Activated naive CD8-positive, alpha-beta T cell (primary cell): ENCODE data around the gene DCTD.
"Not testable (repeated sequence)": the region's sequence is repeated elsewhere in the genome, so short reads cannot be mapped to it uniquely, and the experiment has no call there.

Experiments used
- H3K27ac Mint-ChIP-seq: one replicate; pipeline ENCODE4 v1.8.0; 2021; ENCODE audit warnings: mixed read lengths
- H3K27me3 Mint-ChIP-seq: one replicate; pipeline ENCODE4 v1.8.0; 2021; ENCODE audit warnings: mixed read lengths
- H3K36me3 Mint-ChIP-seq: one replicate; pipeline ENCODE4 v1.8.0; 2021; ENCODE audit warnings: mixed read lengths
- H3K4me1 Mint-ChIP-seq: one replicate; pipeline ENCODE4 v1.8.0; 2021; ENCODE audit warnings: low read depth, mixed read lengths
- H3K4me3 Mint-ChIP-seq: one replicate; pipeline ENCODE4 v1.8.0; 2021; ENCODE audit warnings: mild to moderate bottlenecking, mixed read lengths
- H3K9me3 Mint-ChIP-seq: one replicate; pipeline ENCODE4 v1.8.0; 2021; ENCODE audit warnings: low read depth, mixed read lengths

Gene DCTD

DNA sequence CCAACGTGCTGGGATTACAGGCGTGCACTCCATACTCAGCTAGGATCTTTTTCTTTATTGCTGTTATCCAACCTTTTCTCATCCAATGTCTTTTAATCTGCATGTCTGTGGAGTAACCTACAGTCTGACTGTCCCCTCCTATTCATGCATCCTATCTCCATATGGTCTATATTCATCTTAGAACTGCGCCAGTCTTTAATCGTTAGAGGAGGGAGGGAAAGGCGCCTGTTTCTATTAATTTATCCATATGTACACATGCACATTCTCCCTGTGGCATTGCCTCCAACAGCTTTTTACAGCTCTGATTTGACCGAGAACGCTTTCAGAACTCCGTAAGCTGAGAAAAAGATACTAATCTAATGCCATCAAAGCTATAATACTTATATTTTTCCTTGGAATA, 9.8 kb downstream of the DCTD start:
- Mint-ChIP-seq H3K9me3 (no peaks in the 10 kb centered on the region), H3K27ac (no peak overlapping the region), H3K36me3 (peaks cover 12% of the 10 kb centered on the region), H3K4me3 (no peak overlapping the region), H3K27me3 (no peaks in the 10 kb centered on the region), H3K4me1 (peaks cover 16% of the 10 kb centered on the region)

DNA sequence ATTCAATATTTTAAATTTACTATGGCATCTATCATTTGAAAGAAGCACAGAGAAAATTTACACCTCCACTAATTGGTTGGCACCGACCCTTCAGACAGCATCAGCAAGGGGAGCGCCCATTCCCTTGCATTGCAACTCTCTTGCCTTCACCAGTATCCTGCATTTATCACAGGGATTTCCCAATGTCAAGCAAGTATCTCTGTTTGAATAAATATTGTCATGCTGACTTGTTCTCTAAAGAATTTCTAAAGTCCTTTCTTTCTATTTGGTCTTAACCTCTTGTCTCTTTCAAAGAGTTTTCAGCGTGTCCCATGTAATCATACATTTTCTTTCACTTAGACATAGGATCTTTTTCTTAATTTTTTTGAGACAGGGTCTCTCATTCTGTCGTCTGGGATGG, 10.4 kb downstream of the DCTD start:
- H3K4me3 Mint-ChIP-seq, result no peak overlapping the region
- H3K4me1 Mint-ChIP-seq, result peaks cover 12% of the 10 kb centered on the region
- peak overlapping the region; percentile 16 for H3K27ac Mint-ChIP-seq
- H3K36me3 Mint-ChIP-seq, result peaks cover 11% of the 10 kb centered on the region
- no peaks in the 10 kb centered on the region for H3K27me3 Mint-ChIP-seq
- H3K9me3 Mint-ChIP-seq, result no peaks in the 10 kb centered on the region

DNA sequence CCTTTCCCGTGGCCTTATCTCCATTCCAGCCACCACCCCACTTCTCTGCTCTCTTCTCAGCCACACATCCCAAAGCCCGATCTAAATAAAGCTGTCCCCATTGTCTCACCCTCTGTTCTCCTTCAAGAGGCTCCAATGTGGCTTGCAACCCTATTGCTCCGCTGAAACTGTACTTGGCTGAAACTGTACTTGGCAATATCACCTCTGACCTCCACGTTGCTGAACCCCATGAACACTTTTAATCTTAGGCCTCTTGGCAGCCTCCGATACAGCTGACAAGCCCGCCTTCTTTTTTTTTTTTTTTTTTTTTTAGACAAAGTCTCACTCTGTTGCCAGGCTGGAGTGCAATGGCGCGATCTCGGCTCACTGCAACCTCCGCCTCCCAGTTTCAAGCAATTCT, 12.1 kb downstream of the DCTD start:
- no peak overlapping the region for H3K27ac Mint-ChIP-seq
- H3K27me3 Mint-ChIP-seq, result no peaks in the 10 kb centered on the region
- peaks cover 13% of the 10 kb centered on the region for H3K36me3 Mint-ChIP-seq
- no peak overlapping the region for H3K4me3 Mint-ChIP-seq
- peaks cover 7% of the 10 kb centered on the region for H3K4me1 Mint-ChIP-seq
- no peaks in the 10 kb centered on the region for H3K9me3 Mint-ChIP-seq

DNA sequence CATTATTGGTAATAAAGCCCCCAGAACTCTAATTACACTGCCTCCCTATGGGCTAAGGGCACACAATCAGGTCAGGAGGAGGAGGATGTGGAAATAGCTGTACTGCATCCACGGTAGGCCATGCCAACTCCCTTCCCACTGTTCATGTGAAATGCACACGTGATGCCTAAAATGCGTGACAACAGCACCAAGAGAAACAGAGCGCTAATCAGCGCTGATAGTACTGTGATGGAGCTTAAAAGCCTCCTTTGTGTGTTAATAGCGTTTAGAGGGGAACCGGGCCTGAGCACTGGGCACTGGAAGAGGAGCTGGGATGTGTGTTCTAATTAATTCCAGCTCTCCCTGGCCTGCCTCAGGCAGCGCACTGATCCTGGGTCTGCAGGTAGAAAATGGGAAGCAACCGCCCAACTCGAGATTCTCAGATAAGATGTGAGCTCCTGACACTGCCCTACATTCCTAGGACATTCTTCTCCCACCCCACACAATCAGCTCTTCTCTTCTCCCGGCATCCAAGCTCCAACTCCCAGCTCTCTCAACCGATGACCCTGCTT, 12.9 kb downstream of the DCTD start:
- Mint-ChIP-seq H3K4me3 (no peak overlapping the region), H3K9me3 (no peaks in the 10 kb centered on the region), H3K27me3 (no peaks in the 10 kb centered on the region), H3K27ac (no peak overlapping the region), H3K36me3 (peaks cover 15% of the 10 kb centered on the region), H3K4me1 (peaks cover 5% of the 10 kb centered on the region)

DNA sequence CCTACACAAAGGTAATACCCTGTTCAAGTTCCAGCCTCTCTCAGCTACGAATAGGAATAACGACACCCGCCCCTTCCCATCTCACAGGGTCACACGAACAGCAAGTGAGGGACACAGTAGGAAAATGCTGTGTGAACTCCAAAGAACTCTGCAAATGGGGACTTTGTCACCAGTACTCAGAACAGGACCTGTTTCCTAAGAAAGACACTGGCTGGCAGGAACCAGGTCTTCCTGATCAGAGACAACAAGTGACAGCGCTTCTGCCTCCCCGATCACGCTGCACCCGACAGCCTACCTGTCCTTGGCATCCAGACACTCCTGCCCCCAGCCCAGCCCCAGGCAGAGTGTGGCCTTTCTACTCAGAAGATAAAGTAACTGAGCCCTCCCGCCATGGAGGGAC, 14.2 kb downstream of the DCTD start:
- H3K36me3 Mint-ChIP-seq, result peaks cover 15% of the 10 kb centered on the region
- H3K27ac Mint-ChIP-seq, result no peak overlapping the region
- no peaks in the 10 kb centered on the region for H3K9me3 Mint-ChIP-seq
- H3K4me3 Mint-ChIP-seq, result no peak overlapping the region
- peaks cover 4% of the 10 kb centered on the region for H3K4me1 Mint-ChIP-seq
- no peaks in the 10 kb centered on the region for H3K27me3 Mint-ChIP-seq

DNA sequence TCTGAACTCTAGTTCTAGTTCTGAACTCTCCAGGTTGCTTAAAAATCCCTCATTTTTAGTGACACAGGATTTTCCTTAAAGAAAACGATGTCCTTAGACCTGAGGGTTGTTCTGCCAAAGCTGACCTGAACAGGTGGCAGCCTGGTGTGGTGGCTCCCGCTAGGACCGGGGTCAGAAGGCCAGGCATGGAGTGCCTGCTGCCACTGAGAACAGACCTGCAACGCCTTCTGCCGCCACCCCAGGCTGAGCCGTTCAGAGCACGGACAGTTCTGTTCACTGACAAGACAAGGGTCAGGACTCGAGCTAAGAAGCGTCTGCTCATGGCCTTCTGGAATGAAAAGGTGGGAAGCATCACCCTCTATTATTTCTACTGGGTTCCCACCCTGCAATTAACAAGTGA, 15.8 kb downstream of the DCTD start:
- H3K9me3 Mint-ChIP-seq, result no peaks in the 10 kb centered on the region
- no peaks in the 10 kb centered on the region for H3K27me3 Mint-ChIP-seq
- no peaks in the 10 kb centered on the region for H3K4me1 Mint-ChIP-seq
- no peak overlapping the region for H3K27ac Mint-ChIP-seq
- H3K4me3 Mint-ChIP-seq, result no peak overlapping the region
- H3K36me3 Mint-ChIP-seq, result peaks cover 10% of the 10 kb centered on the region

DNA sequence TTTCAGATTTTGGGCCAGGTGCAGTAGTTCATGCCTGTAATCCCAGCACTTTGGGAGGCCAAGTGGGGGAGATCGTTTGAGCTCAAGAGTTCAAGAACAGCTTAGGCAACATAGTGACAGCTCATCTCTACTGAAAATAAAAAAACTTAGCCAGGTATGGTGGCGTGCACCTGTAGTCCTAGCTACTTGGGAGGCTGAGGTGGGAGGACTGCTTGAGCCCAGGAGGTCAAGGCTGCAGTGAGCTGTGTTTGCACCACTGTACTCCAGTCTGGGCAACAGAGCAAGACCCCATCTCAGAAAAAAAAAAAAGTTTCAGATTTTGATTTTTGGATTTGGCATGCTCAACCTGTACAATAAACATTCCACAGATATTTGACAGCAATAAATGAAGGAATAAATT, 17.2 kb downstream of the DCTD start:
- not testable (repeated sequence) for H3K4me1 Mint-ChIP-seq, H3K9me3 Mint-ChIP-seq, H3K27ac Mint-ChIP-seq, H3K27me3 Mint-ChIP-seq, H3K4me3 Mint-ChIP-seq
- peaks cover 10% of the 10 kb centered on the region for H3K36me3 Mint-ChIP-seq

DNA sequence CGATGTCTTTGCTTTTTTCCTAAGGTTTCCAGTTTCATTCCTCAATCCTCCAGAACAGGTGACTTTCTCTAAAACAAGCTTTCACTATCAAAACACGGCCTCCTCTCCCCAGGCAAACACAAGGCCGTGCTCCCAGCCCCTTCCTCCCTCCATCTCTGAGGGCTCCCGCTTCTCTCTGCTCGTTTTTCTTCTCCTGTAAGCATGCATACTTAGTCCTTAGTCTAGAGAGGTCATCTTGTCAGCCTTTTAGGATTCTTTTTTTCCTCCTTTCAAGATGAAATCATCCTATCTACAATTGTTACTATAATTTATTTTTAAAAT, 18.7 kb downstream of the DCTD start:
- Mint-ChIP-seq H3K36me3 (peaks cover 11% of the 10 kb centered on the region), H3K4me3 (no peak overlapping the region), H3K9me3 (no peaks in the 10 kb centered on the region), H3K27ac (no peak overlapping the region), H3K4me1 (no peaks in the 10 kb centered on the region), H3K27me3 (no peaks in the 10 kb centered on the region)

DNA sequence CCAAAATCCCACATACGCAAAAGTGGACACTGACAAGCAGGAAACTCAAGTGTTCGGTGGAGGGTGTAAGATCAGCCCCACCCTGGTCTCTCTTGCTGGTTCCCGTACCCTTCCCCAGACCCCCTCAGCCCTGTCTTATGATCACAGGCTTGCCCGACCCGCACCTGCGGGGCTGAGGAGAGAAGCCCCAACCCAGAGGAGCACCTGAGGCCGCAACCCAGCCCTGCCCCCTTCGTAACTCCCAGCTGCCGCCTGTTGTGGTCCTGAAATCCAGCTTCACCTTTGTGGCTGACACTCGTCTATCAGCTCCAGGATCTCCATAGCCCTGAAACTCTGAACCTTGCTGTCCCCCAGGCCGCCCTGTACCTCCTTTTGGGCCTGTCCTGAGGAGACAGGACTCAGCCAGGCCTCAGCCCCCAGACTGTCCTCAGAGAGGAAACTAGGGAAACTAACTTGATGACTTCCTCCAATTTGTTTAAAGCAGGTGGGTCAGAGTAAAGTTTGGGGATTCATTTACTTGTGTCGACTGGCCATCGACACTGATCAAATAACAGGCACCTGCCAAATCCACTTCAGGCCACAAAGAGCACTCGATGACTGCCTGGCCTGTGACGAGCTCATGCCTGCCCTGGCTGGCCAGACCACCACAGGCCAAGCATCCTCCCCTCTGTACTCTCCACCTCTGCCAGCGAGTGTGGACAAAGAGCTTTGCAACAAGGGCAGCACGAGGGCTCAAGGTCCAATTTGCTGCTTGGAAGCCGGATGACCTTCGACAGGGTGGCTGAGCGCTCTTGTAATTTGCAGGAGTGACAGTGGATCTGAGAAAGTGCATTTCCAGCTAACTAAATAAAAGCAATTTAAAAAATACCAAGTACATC, 19.3 kb downstream of the DCTD start:
- no peaks in the 10 kb centered on the region for H3K4me1 Mint-ChIP-seq
- H3K27ac Mint-ChIP-seq, result no peak overlapping the region
- no peak overlapping the region for H3K4me3 Mint-ChIP-seq
- H3K36me3 Mint-ChIP-seq, result peaks cover 17% of the 10 kb centered on the region
- H3K27me3 Mint-ChIP-seq, result no peaks in the 10 kb centered on the region
- H3K9me3 Mint-ChIP-seq, result no peaks in the 10 kb centered on the region

DNA sequence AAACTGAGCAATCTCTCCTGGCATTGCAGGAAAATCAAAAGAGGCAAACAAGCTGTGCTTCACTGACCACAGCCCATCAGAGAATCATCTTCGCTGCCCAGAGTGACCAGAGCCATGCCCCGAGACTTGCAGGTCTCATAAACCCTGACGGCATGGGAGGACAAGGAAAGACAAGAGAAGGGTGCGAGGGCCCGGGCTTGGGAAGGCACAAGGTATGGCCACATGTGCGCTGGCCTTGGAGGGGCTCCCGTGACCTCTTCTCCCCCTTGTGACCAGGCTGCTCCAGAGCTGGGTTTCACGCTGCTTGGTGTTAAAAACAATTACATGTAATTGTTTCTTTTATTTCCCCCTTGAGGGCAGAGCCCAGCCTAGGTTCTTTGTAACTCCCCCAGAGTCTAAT, 20.8 kb downstream of the DCTD start:
- no peaks in the 10 kb centered on the region for H3K4me1 Mint-ChIP-seq

DNA sequence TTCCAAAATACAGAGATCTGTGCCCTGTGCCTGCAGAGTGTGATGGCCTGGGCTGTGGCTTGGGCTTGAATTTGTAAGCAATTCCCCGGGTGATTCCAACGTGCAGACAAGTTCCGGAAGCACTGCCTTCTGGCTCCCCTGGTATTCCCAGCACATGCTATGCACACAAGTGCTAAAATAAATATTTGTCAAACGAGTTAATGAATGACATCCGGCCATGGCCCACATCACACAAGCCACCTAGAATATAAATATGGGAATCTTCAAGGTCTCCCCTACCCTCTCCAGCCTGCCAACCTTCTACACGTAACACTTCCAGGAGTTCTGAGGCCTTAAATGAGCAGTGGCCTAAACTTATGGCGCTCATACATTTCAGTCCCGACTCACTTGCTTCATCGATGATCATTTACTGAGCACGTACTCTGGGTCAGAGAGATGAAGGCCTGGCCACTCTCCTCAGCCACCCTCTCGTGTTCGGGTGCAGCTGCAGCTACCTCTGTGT, 21.3 kb downstream of the DCTD start:
- Mint-ChIP-seq H3K4me3 (no peak overlapping the region), H3K36me3 (peaks cover 16% of the 10 kb centered on the region), H3K4me1 (no peaks in the 10 kb centered on the region), H3K27ac (no peak overlapping the region), H3K27me3 (no peaks in the 10 kb centered on the region), H3K9me3 (no peaks in the 10 kb centered on the region)

More for the DNA sequence above, 20.8 kb downstream of the DCTD start:
- H3K4me3 Mint-ChIP-seq, result no peak overlapping the region
- H3K27ac Mint-ChIP-seq, result no peak overlapping the region
- no peaks in the 10 kb centered on the region for H3K9me3 Mint-ChIP-seq
- no peaks in the 10 kb centered on the region for H3K27me3 Mint-ChIP-seq
- peaks cover 14% of the 10 kb centered on the region for H3K36me3 Mint-ChIP-seq

DNA sequence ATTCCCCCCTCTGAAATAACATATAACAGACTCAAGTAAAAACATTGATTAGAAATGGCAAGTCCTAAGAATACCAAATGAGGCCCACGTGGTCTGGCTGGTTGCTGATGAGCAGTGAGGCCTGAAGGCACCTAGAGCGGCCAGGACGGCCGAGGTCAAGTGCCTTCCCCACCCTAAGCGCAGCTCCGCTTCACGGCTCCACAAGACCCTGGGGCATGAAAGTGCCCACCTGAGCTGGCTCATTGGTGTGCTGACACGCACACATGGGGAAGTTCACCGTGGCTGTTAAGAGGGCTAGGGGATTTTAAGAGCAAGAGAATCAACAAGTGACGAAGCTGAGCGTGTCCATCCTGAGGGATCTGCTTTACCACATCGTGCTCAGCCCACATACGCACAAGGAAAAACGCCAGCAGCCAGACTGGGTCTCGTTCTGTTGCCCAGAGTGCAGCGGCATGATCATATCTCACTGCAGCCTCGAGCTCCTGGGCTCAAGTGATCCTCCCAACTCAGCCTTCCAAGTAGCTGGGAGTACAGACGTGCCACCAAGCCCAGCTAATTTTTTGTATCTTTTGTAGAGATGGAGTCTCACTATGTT, 22.4 kb downstream of the DCTD start:
- H3K27me3 Mint-ChIP-seq, result no peaks in the 10 kb centered on the region
- H3K4me1 Mint-ChIP-seq, result no peaks in the 10 kb centered on the region
- H3K36me3 Mint-ChIP-seq, result peaks cover 19% of the 10 kb centered on the region
- no peak overlapping the region for H3K4me3 Mint-ChIP-seq
- H3K9me3 Mint-ChIP-seq, result no peaks in the 10 kb centered on the region
- H3K27ac Mint-ChIP-seq, result no peak overlapping the region

DNA sequence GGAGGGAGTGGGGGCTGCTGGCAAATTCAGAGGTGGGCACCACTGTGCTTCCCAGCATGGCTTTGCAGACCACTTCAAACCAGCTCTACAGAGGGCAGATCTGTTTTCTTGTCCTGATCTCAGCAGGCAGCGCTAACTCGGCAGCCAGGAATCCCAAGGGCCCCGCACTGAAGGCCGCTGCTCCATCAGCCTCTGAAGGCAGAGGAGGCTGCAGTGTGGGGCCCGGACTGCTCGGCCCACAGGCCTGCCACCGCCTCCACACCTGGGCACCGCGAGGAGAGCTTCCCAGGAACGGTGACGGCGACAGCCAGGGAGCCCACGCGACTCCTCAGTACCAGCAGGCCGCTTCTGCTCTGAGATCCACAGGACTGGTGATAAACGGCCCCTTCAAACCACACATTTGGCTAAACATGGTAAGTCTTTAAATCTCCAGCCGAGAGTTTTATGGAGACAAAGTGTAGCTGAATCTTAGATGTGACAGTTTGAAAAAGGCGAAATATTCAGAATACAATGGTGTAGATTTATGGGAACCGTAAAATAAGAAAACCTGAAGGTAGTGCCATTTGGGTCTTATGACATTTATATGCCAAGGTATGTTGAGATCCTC, 23.6 kb downstream of the DCTD start:
- H3K9me3 Mint-ChIP-seq, result no peaks in the 10 kb centered on the region
- H3K27ac Mint-ChIP-seq, result no peak overlapping the region
- H3K36me3 Mint-ChIP-seq, result peaks cover 22% of the 10 kb centered on the region
- H3K4me1 Mint-ChIP-seq, result no peaks in the 10 kb centered on the region
- no peaks in the 10 kb centered on the region for H3K27me3 Mint-ChIP-seq
- H3K4me3 Mint-ChIP-seq, result no peak overlapping the region

DNA sequence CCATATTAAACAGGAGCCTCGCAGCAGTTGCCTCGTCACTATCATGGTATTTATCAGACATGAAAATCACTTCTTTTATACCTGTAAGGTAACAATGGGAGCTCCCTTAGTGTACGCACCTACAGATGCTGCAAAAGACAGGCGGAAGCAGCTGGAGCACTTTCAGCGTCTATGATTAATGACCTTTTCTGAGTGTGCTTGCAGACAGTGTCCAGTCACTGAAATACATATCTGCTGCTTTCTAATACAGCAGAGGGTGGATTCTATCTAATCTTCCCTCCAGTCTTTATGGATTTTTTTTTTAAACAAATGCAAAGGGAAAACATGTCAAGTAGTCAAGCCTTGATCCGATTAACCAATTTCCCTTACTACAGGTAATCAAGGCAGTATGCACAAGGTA, 24.1 kb downstream of the DCTD start:
- no peaks in the 10 kb centered on the region for H3K27me3 Mint-ChIP-seq
- H3K27ac Mint-ChIP-seq, result no peak overlapping the region
- no peak overlapping the region for H3K4me3 Mint-ChIP-seq
- H3K36me3 Mint-ChIP-seq, result peaks cover 25% of the 10 kb centered on the region
- H3K9me3 Mint-ChIP-seq, result no peaks in the 10 kb centered on the region
- no peaks in the 10 kb centered on the region for H3K4me1 Mint-ChIP-seq

DNA sequence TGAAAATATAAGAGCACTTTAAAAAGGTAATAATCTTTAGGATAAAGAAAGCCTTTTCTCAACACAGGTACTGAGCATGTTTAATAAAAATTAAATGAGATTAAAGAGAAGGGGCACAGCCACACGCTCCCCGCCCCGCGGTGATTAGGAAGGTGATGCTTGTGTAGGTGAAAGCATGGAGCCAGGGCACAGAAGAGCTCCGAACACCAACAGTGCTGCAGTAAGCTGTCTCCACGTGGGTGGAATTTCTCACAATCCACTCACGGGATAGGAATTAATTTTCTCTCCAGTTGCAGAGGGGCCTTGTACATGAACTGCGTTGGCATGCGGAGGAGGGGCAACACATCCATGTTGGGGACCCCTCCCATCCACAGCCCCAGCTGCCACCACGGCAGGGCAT, 27.0 kb downstream of the DCTD start:
- Mint-ChIP-seq H3K9me3 (no peaks in the 10 kb centered on the region), H3K4me3 (no peak overlapping the region), H3K27me3 (no peaks in the 10 kb centered on the region), H3K36me3 (peaks cover 45% of the 10 kb centered on the region), H3K4me1 (no peaks in the 10 kb centered on the region), H3K27ac (no peak overlapping the region)
